Naive thymus-derived CD8-positive, alpha-beta T cell (primary cell): ENCODE measurements around the gene SOCS7. TPM values are rescaled to one million over a fixed set of nuclear protein-coding genes. Genes with fewer than 3 reads are reported as not detected.

Experiments used
- ATAC-seq, 2 donors: fragments of 150-1000 bp; cut with Tn5 transposase in 1 of 2; sonication (Bioruptor Pico), chemical (Tn5 transposase) in 1 of 2; 1 replicate in 1 of 2; 2 replicates in 1 of 2; pipeline ENCODE4 v1.10.0; 2021; ENCODE audit warnings: mild to moderate bottlenecking in 2 of 2, moderate library complexity in 2 of 2
- POLR2A ChIA-PET: fragments of 350-600 bp; sonication (Branson Sonifier 250); formaldehyde crosslinking; loops from one replicate; lab custom pipeline; 2021; ENCODE audit warnings: antibody characterized with exemption; lab: Charles Lee
- DNase-seq, 10 donors: peaks; one replicate each; pipeline versions ENCODE4 v3.0.0 to v3.0.0-alpha.2; 2020 to 2022
- H3K27ac Mint-ChIP-seq, 10 donors: one replicate each; pipeline ENCODE4 v1.8.0; 2020 to 2022; ENCODE audit warnings: mild to moderate bottlenecking in 10 of 10, mixed read lengths in 10 of 10, moderate library complexity in 4 of 10, inconsistent platforms in 1 of 10
- H3K27me3 Mint-ChIP-seq, 5 donors: one replicate each; pipeline ENCODE4 v1.8.0; 2021 to 2022; ENCODE audit warnings: mixed read lengths in 5 of 5
- H3K36me3 Mint-ChIP-seq, 3 donors: one replicate each; pipeline ENCODE4 v1.8.0; 2020 to 2022; ENCODE audit warnings: mixed read lengths in 3 of 3, mild to moderate bottlenecking in 2 of 3, inconsistent platforms in 1 of 3
- H3K4me1 Mint-ChIP-seq, 4 donors: one replicate each; pipeline ENCODE4 v1.8.0; 2021 to 2022; ENCODE audit warnings: mixed read lengths in 4 of 4
- H3K4me3 Mint-ChIP-seq, 10 donors: one replicate each; pipeline ENCODE4 v1.8.0; 2020 to 2022; ENCODE audit warnings: mild to moderate bottlenecking in 10 of 10, mixed read lengths in 10 of 10, moderate library complexity in 6 of 10, inconsistent platforms in 1 of 10
- H3K9me3 Mint-ChIP-seq, 9 donors: one replicate each; pipeline ENCODE4 v1.8.0; 2020 to 2022; ENCODE audit warnings: mixed read lengths in 9 of 9, mild to moderate bottlenecking in 3 of 9, inconsistent platforms in 1 of 9, moderate library complexity in 1 of 9
- polyA plus RNA-seq, 3 donors: library from polyadenylated mRNA; unstranded; fragments of 300-500 nt; fragmentation: Illumina TruSeq; gene quantifications; one replicate each; pipeline ENCODE4 v1.2.3, GENCODE V29; 2021
- total RNA-seq, 8 experiments: library from RNA in 2 of 8; stranded (reverse) in 2 of 8; gene quantifications; one replicate each; pipeline ENCODE4 v1.2.3 and lab custom pipeline; 2021 to 2026

Gene SOCS7
- total and polyA plus RNA-seq, 5 experiments from 2014 or later = 0.66 to 21.7 (median 1.2) TPM

DNA sequence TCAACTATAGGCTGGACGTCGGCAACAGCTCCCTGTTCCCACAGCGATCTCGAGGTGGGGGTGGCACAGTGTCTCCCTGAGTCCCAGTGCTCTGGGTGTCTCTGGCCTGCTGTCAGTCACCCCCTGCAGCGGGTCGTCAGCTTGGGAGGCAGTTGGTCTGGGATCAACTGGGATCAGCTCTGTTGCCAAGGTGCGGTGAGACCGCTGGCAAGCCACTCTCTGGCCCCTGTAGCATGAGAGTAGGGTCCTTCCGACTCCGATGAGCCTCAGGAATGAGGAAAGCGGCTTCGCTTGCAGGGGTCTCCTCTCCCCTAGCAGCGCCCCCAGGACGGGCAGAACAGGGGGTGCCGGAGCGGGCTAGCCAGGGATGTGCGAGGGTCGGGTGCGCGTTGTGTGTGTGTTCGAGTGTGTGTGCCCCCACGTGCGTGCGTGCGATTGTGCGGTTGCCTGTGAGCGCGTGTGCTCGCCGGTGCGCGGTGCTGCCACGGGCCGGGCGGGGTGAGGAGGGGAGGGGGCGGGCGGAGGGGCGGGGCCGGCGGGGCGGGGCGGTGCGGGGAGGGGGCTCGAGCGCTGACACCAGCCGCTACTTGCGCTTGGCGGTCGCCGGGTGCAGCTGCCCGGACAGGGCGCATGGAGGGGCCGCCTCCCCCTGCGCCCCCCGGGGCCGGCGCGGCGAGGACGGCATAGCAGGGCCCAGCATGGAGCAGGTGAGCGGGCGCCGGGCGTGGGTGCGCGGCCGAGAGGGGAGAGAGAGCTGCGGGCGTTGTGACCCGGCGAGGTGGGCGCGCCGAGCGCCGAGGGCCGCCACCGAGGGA lies 67.3 kb downstream of the SOCS7 start:
- H3K36me3 Mint-ChIP-seq = peaks cover 0 to 2% (median 0%) of the 10 kb centered on the region in 3 donors
- peak overlapping the region in 1 of 10 donors; percentile 38 for H3K27ac Mint-ChIP-seq
- H3K4me1 Mint-ChIP-seq = peaks cover 2 to 9% (median 6%) of the 10 kb centered on the region in 4 donors
- H3K9me3 Mint-ChIP-seq = no peaks in the 10 kb centered on the region
- peak in 1 of 10 donors; percentile 7 for DNase-seq
- peaks cover 15 to 84% (median 33%) of the 10 kb centered on the region in 5 donors for H3K27me3 Mint-ChIP-seq
- peak; percentile 25 to 26 for ATAC-seq
- H3K4me3 Mint-ChIP-seq = peak overlapping the region; percentile 15 to 86 (median 62)
- POLR2A ChIA-PET = no interaction called here

- peaks cover 2 to 9% (median 7%) of the 10 kb centered on the region in 4 donors for H3K4me1 Mint-ChIP-seq
- peak overlapping the region in 6 of 10 donors; percentile 22 to 76 (median 44) for H3K4me3 Mint-ChIP-seq
- POLR2A ChIA-PET = no interaction called here
- H3K9me3 Mint-ChIP-seq = no peaks in the 10 kb centered on the region
- no peak overlapping the region for H3K27ac Mint-ChIP-seq
- H3K36me3 Mint-ChIP-seq = peaks cover 0 to 2% (median 0%) of the 10 kb centered on the region in 3 donors
- DNase-seq (no peak), ATAC-seq (peak in 1 of 2 donors; percentile 9)
- H3K27me3 Mint-ChIP-seq = peaks cover 19 to 91% (median 37%) of the 10 kb centered on the region in 5 donors
Measured at GRCh38 chr17:38419508-38419981, 67.9 kb downstream of the SOCS7 start.

- Mint-ChIP-seq H3K27ac (no peak overlapping the region), H3K9me3 (no peaks in the 10 kb centered on the region), H3K4me3 (peak overlapping the region in 1 of 10 donors; percentile 34), H3K4me1 (peaks cover 3 to 18% (median 8%) of the 10 kb centered on the region in 4 donors), H3K27me3 (peaks cover 24 to 97% (median 40%) of the 10 kb centered on the region in 5 donors), H3K36me3 (peaks cover 0 to 2% (median 0%) of the 10 kb centered on the region in 3 donors)
- DNase-seq = no peak
- ATAC-seq = no peak
- POLR2A ChIA-PET = no interaction called here
Measured at GRCh38 chr17:38420518-38420917, 68.9 kb downstream of the SOCS7 start.

GRCh38 chr17:38421171-38421841 lies 69.7 kb downstream of the SOCS7 start:
- ATAC-seq (no peak), DNase-seq (no peak)
- peak overlapping the region in 1 of 10 donors; percentile 6 for H3K27ac Mint-ChIP-seq
- H3K9me3 Mint-ChIP-seq = no peaks in the 10 kb centered on the region
- peaks cover 3 to 18% (median 8%) of the 10 kb centered on the region in 4 donors for H3K4me1 Mint-ChIP-seq
- H3K27me3 Mint-ChIP-seq = peaks cover 23 to 94% (median 40%) of the 10 kb centered on the region in 5 donors
- H3K36me3 Mint-ChIP-seq = peaks cover 0 to 2% (median 0%) of the 10 kb centered on the region in 3 donors
- H3K4me3 Mint-ChIP-seq = no peak overlapping the region
- POLR2A ChIA-PET = no interaction called here

DNA sequence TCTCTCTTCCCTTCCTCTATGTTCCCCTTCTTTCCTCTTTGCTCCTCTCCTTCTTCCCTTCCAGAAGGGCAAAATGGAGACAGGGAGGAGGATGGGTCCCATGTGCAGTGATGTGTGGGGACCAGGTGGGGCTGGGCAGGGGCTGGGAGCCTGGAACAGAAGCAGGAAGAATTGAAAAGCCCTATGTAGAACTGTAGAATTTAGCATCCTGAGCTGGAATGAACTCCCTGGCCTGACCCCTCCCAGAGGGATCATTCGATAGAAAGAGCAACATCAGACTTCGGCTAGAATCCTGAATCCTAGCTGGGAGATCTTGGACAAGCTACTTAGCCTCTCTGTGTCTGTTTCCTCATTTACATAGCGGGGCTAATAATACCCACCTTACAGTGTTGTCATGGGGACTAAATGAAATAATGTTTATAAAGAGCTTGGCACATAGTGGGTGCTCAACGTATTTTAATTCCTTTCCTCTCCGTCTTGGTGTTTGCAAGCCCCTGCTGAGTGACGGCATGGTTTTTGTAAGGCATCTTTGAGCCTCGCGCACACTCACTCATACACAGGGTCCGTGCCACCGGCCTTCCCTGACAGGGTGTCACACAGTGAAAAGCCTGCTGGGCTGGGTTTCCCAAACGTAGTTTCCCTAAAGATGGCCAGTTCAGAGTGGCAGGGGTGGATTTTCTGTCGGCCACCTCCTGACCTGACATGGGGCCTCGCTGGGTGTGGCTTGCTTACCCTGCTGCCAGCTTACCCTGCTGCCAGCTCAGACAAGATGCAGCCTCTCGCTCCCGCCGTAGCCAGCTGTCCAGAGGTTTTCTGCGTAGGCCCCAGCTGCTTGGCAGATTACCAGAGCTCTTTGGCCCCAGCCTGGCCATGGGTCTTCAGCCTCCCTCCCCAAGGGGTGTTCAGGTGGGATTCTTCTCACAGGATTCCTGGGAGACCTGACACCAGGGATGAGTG lies 70.5 kb downstream of the SOCS7 start:
- peaks cover 3 to 18% (median 9%) of the 10 kb centered on the region in 4 donors for H3K4me1 Mint-ChIP-seq
- H3K27me3 Mint-ChIP-seq = peaks cover 19 to 86% (median 40%) of the 10 kb centered on the region in 5 donors
- no peak overlapping the region for H3K4me3 Mint-ChIP-seq
- peaks cover 0 to 2% (median 0%) of the 10 kb centered on the region in 3 donors for H3K36me3 Mint-ChIP-seq
- POLR2A ChIA-PET = no interaction called here
- ATAC-seq = no peak
- H3K27ac Mint-ChIP-seq = no peak overlapping the region
- no peaks in the 10 kb centered on the region for H3K9me3 Mint-ChIP-seq
- DNase-seq = no peak

GRCh38 chr17:38424297-38424972 lies 72.8 kb downstream of the SOCS7 start:
- ATAC-seq = no peak
- H3K9me3 Mint-ChIP-seq = no peaks in the 10 kb centered on the region
- no peak for DNase-seq
- H3K27me3 Mint-ChIP-seq = peaks cover 17 to 65% (median 29%) of the 10 kb centered on the region in 5 donors
- no peak overlapping the region for H3K4me3 Mint-ChIP-seq
- peaks cover 0 to 2% (median 0%) of the 10 kb centered on the region in 3 donors for H3K36me3 Mint-ChIP-seq
- POLR2A ChIA-PET = no interaction called here
- H3K4me1 Mint-ChIP-seq = peaks cover 7 to 23% (median 14%) of the 10 kb centered on the region in 4 donors
- H3K27ac Mint-ChIP-seq = no peak overlapping the region

GRCh38 chr17:38425031-38425430 lies 73.4 kb downstream of the SOCS7 start:
- Mint-ChIP-seq H3K36me3 (peaks cover 0 to 2% (median 0%) of the 10 kb centered on the region in 3 donors), H3K4me3 (peak overlapping the region in 1 of 10 donors; percentile 7), H3K9me3 (no peaks in the 10 kb centered on the region), H3K27me3 (peaks cover 17 to 59% (median 23%) of the 10 kb centered on the region in 5 donors), H3K27ac (peak overlapping the region in 1 of 10 donors; percentile 69), H3K4me1 (peaks cover 7 to 23% (median 14%) of the 10 kb centered on the region in 4 donors)
- no peak for ATAC-seq
- no peak for DNase-seq
- POLR2A ChIA-PET = no interaction called here

- no peak overlapping the region for H3K4me3 Mint-ChIP-seq
- H3K27me3 Mint-ChIP-seq = peaks cover 17 to 52% (median 23%) of the 10 kb centered on the region in 5 donors
- ATAC-seq (no peak), DNase-seq (no peak)
- POLR2A ChIA-PET = interaction anchor here (1.3 kb wide), 1 partner anchor 77 kb away, joined by 3 read pairs; no protein-coding TSS in a partner anchor
- peaks cover 0 to 2% (median 0%) of the 10 kb centered on the region in 3 donors for H3K36me3 Mint-ChIP-seq
- no peaks in the 10 kb centered on the region for H3K9me3 Mint-ChIP-seq
- peaks cover 7 to 23% (median 14%) of the 10 kb centered on the region in 4 donors for H3K4me1 Mint-ChIP-seq
- H3K27ac Mint-ChIP-seq = peak overlapping the region in 2 of 10 donors; percentile 44 to 69
Measured at GRCh38 chr17:38425744-38426143, 74.1 kb downstream of the SOCS7 start.

- Mint-ChIP-seq H3K27ac (no peak overlapping the region), H3K36me3 (peaks cover 0 to 2% (median 0%) of the 10 kb centered on the region in 3 donors), H3K4me1 (peaks cover 10 to 23% (median 14%) of the 10 kb centered on the region in 4 donors), H3K9me3 (no peaks in the 10 kb centered on the region), H3K27me3 (peaks cover 17 to 45% (median 19%) of the 10 kb centered on the region in 5 donors), H3K4me3 (peak overlapping the region in 1 of 10 donors; percentile 64)
- ATAC-seq (no peak), DNase-seq (no peak)
- POLR2A ChIA-PET = interaction anchor here (1.3 kb wide), 1 partner anchor 78 kb away, joined by 3 read pairs; no protein-coding TSS in a partner anchor
Measured at GRCh38 chr17:38426441-38426840, 74.8 kb downstream of the SOCS7 start.

DNA sequence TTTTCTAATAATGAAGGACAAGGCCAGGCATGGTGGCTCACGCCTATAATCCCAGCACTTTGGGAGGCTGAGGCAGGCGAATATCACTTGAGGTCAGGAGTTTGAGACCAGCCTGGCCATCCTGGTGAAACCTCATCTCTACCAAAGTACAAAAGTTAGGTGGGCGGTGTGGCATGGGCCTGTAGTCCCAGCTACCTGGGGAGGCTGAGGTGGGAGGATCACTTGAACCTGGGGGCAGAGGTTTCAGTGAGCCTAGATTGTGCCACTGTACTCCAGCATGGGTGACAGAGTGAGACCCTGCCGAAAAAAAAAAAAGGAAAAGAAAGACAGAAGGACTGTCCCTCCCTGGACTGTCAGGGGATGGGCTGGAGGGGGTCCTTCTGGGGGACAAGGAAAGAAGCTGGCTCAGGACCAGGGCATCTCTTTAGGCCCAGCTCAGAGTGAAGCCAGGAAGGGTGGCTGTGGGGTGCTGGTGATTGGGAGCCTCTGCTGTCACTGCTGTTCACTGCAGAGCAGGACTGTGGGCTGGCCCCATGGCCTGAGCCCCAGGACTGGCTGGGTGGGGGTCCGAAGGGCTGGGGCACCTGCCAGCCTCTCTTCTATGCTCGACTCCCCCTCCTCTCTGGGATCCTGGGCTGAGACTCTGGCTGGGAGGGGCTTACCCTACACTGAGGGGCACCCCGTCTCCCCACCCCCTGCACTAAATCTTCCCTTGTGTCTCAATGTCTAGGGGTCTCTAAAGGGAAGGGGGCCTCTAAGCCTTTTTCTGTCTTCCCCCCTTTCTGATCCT lies 75.7 kb downstream of the SOCS7 start:
- Mint-ChIP-seq H3K27me3 (peaks cover 14 to 35% (median 17%) of the 10 kb centered on the region in 5 donors), H3K9me3 (no peaks in the 10 kb centered on the region), H3K27ac (peak overlapping the region in 5 of 10 donors; percentile 35 to 78 (median 48)), H3K36me3 (peaks cover 0 to 2% (median 0%) of the 10 kb centered on the region in 3 donors), H3K4me1 (peaks cover 10 to 23% (median 14%) of the 10 kb centered on the region in 4 donors), H3K4me3 (peak overlapping the region; percentile 64 to 88 (median 76))
- POLR2A ChIA-PET = interaction anchor here (0.7 kb wide), 1 partner anchor 122 kb away, joined by 3 read pairs; no protein-coding TSS in a partner anchor
- ATAC-seq (no peak), DNase-seq (no peak)
